PC-9 (cell line): ENCODE results near the gene TNS4. TPM values are rescaled to one million over a fixed set of nuclear protein-coding genes. Genes with fewer than 3 reads are reported as not detected.

Source experiments
- BruUV-seq: library from RNA; stranded (reverse); fragments of 400-500 nt; replicated peaks from 2 replicates; lab custom pipeline; 2021; lab: Mats Ljungman, UMichigan
- CTCF ChIA-PET: fragments of 300-600 bp; sonication (Branson Sonifier 250); formaldehyde crosslinking; loops from one replicate; lab custom pipeline; 2022; ENCODE audit warnings: antibody characterized with exemption; lab: Charles Lee
- POLR2A ChIA-PET: fragments of 300-600 bp; sonication (Branson Sonifier 250); formaldehyde crosslinking; loops from one replicate; lab custom pipeline; 2022; ENCODE audit warnings: antibody characterized with exemption; ENCODE audit not compliant: unreplicated experiment; lab: Charles Lee
- DNase-seq, 2 experiments: peaks; one replicate each; pipeline versions ENCODE4 v3.0.0 to v3.0.0-alpha.2; 2015 to 2022; ENCODE audit warnings: mixed read lengths in 1 of 2
- H2AFZ ChIP-seq: fragments of 200-600 bp; sonication (generic); 2 replicates; pipeline ENCODE4 v1.8.1; 2017; ENCODE audit warnings: antibody characterized with exemption
- H3F3A ChIP-seq: fragments of 200-600 bp; sonication (generic); 2 replicates; pipeline ENCODE4 v1.8.1; 2017; ENCODE audit warnings: antibody characterized with exemption, mild to moderate bottlenecking, low read depth; ENCODE audit not compliant: insufficient read depth
- H3K27ac ChIP-seq: fragments of 200-600 bp; sonication (generic); 2 replicates; pipeline ENCODE4 v1.6.1; 2016; ENCODE audit warnings: mixed run types
- H3K27me3 ChIP-seq: fragments of 200-600 bp; sonication (generic); 2 replicates; pipeline ENCODE4 v1.6.1; 2016; ENCODE audit warnings: low read depth, mixed run types; ENCODE audit not compliant: insufficient read depth
- H3K36me3 ChIP-seq: fragments of 200-600 bp; sonication (generic); 2 replicates; pipeline ENCODE4 v1.6.1; 2016; ENCODE audit warnings: low read depth, mixed run types
- H3K4me1 ChIP-seq: fragments of 200-600 bp; sonication (generic); replicated peaks from 2 replicates; pipeline ENCODE4 v1.6.1; 2016; ENCODE audit warnings: mixed run types; ENCODE audit not compliant: insufficient read depth
- H3K4me2 ChIP-seq: fragments of 200-600 bp; sonication (generic); 2 replicates; pipeline ENCODE4 v1.6.1; 2017; ENCODE audit warnings: mixed run types
- H3K4me3 ChIP-seq: fragments of 200-600 bp; sonication (generic); 2 replicates; pipeline ENCODE4 v1.6.1; 2016; ENCODE audit warnings: mixed run types
- H3K79me2 ChIP-seq: fragments of 200-600 bp; sonication (generic); 2 replicates; pipeline ENCODE4 v1.6.1; 2017; ENCODE audit warnings: low read depth, mixed run types
- H3K9me2 ChIP-seq: fragments of 200-600 bp; sonication (generic); 2 replicates; pipeline ENCODE4 v1.8.1; 2017; ENCODE audit warnings: mild to moderate bottlenecking; ENCODE audit not compliant: insufficient read depth
- H3K9me3 ChIP-seq: fragments of 200-600 bp; sonication (generic); 2 replicates; pipeline ENCODE4 v1.8.1; 2016; ENCODE audit warnings: low read depth; ENCODE audit not compliant: insufficient read depth
- H4K20me1 ChIP-seq: fragments of 200-600 bp; sonication (generic); 2 replicates; pipeline ENCODE4 v1.8.1; 2017; ENCODE audit not compliant: insufficient read depth
- CTCF ChIP-seq: fragments of 200-600 bp; sonication (generic); conservative IDR thresholded peaks from 2 replicates; pipeline ENCODE4 v1.6.1; 2017; ENCODE audit warnings: mixed run types, antibody characterized with exemption, mild to moderate bottlenecking, moderate library complexity
- EZH2 ChIP-seq: fragments of 200-600 bp; sonication (generic); IDR thresholded peaks from 2 replicates; pipeline ENCODE4 v1.8.0; 2017; ENCODE audit warnings: antibody characterized with exemption, low read depth
- intact Hi-C: fragments of 100-400 bp; cut with micrococcal nuclease; formaldehyde crosslinking; loops from one replicate; pipeline ENCODE4 v1.10.0; 2022; ENCODE audit not compliant: unreplicated experiment
- total RNA-seq: library from RNA; stranded (reverse); gene quantifications from 2 replicates; pipeline ENCODE4 v1.2.3, GENCODE V29; 2021

TNS4 gene
- total RNA-seq, 1 experiment from 2014 or later = 17.4 TPM

- ChIA-PET POLR2A (no interaction called here), CTCF (interaction anchor here (0.6 kb wide), 2 partner anchors 17 to 1127 kb away, joined by 3 to 6 read pairs; no protein-coding TSS in a partner anchor)
- H4K20me1 ChIP-seq = no peaks in the 10 kb centered on the region
- no peaks in the 10 kb centered on the region for H3K9me3 ChIP-seq
- TF ChIP-seq CTCF (no peak), EZH2 (no peak)
- intact Hi-C loops = loop anchor here (5.0 kb wide), 1 partner anchor 51 kb away; the partner anchor contains the start of gene IGFBP4
- DNase-seq = no peak
- peaks cover 77% of the 10 kb centered on the region for H3K4me1 ChIP-seq
- no peak overlapping the region for H3K4me3 ChIP-seq
- H2AFZ ChIP-seq = no peak overlapping the region
- peaks cover 46% of the 10 kb centered on the region for H3K79me2 ChIP-seq
- BruUV-seq = no TSS peak
- peaks cover 69% of the 10 kb centered on the region for H3F3A ChIP-seq
- H3K9me2 ChIP-seq = no peaks in the 10 kb centered on the region
- H3K27me3 ChIP-seq = no peaks in the 10 kb centered on the region
- H3K4me2 ChIP-seq = no peak overlapping the region
- H3K36me3 ChIP-seq = peaks cover 16% of the 10 kb centered on the region
- H3K27ac ChIP-seq = no peak overlapping the region
Measured at GRCh38 chr17:40493697-40494096, 7.7 kb downstream of the TNS4 start.

- TF ChIP-seq EZH2 (no peak), CTCF (no peak)
- Histone ChIP-seq H3K4me1 (peaks cover 79% of the 10 kb centered on the region), H3K27me3 (no peaks in the 10 kb centered on the region), H3F3A (peaks cover 71% of the 10 kb centered on the region), H3K79me2 (peaks cover 27% of the 10 kb centered on the region), H3K4me3 (peak overlapping the region; percentile 42; the same call in 1 of the 2 replicates), H3K36me3 (peaks cover 21% of the 10 kb centered on the region), H3K4me2 (peak overlapping the region; percentile 75), H3K9me3 (no peaks in the 10 kb centered on the region), H2AFZ (no peak overlapping the region), H3K9me2 (no peaks in the 10 kb centered on the region), H3K27ac (peak overlapping the region; percentile 88), H4K20me1 (no peaks in the 10 kb centered on the region)
- CTCF ChIA-PET = interaction anchor here (0.6 to 2.0 kb wide), 3 partner anchors 35 to 51 kb away, joined by 3 to 8 read pairs (median 3); no protein-coding TSS in a partner anchor
- POLR2A ChIA-PET = interaction anchor here (0.6 to 1.6 kb wide), 2 partner anchors 8 to 16 kb away, joined by 14 to 19 read pairs; no protein-coding TSS in a partner anchor
- intact Hi-C loops = loop anchor here (5.0 kb wide), 1 partner anchor 49 kb away; the partner anchor contains the start of gene IGFBP4
- DNase-seq = no peak
- no TSS peak for BruUV-seq
Measured at GRCh38 chr17:40491486-40491885, 9.9 kb downstream of the TNS4 start.

GRCh38 chr17:40490982-40491381 is 10.4 kb downstream of the TNS4 start:
- H3K36me3 ChIP-seq = peaks cover 18% of the 10 kb centered on the region
- TF ChIP-seq CTCF (no peak), EZH2 (no peak)
- BruUV-seq = no TSS peak
- peaks cover 74% of the 10 kb centered on the region for H3F3A ChIP-seq
- no peaks in the 10 kb centered on the region for H3K9me3 ChIP-seq
- peaks cover 23% of the 10 kb centered on the region; the same call in 1 of the 2 replicates for H3K79me2 ChIP-seq
- H2AFZ ChIP-seq = no peak overlapping the region
- peak overlapping the region; percentile 42; the same call in 1 of the 2 replicates for H3K4me3 ChIP-seq
- H4K20me1 ChIP-seq = no peaks in the 10 kb centered on the region
- intact Hi-C loops = loop anchor here (5.0 kb wide), 1 partner anchor 49 kb away; the partner anchor contains the start of gene IGFBP4
- H3K4me2 ChIP-seq = peak overlapping the region; percentile 75
- H3K4me1 ChIP-seq = peaks cover 83% of the 10 kb centered on the region
- no peak for DNase-seq
- ChIA-PET CTCF (interaction anchor here (0.6 to 2.0 kb wide), 4 partner anchors 14 to 50 kb away, joined by 3 to 8 read pairs (median 4); no protein-coding TSS in a partner anchor), POLR2A (interaction anchor here (0.6 to 1.6 kb wide), 2 partner anchors 9 to 15 kb away, joined by 14 to 19 read pairs; no protein-coding TSS in a partner anchor)
- peak overlapping the region; percentile 88 for H3K27ac ChIP-seq
- no peaks in the 10 kb centered on the region for H3K27me3 ChIP-seq
- H3K9me2 ChIP-seq = no peaks in the 10 kb centered on the region
